HL-60 (cell line): ENCODE data around the gene DPPA2.

Experiments
- POLR2AphosphoS5 ChIP-seq: IDR thresholded peaks from 2 replicates; pipeline ENCODE4 v1.6.1; 2012; ENCODE audit warnings: low read depth
- TF ChIP-seq, protein P1 (sequence below): IDR thresholded peaks from one replicate; pipeline ENCODE4 v1.5.1; 2011; ENCODE audit warnings: low read length, control low read depth, inconsistent platforms; ENCODE audit not compliant: insufficient read depth

DNA sequence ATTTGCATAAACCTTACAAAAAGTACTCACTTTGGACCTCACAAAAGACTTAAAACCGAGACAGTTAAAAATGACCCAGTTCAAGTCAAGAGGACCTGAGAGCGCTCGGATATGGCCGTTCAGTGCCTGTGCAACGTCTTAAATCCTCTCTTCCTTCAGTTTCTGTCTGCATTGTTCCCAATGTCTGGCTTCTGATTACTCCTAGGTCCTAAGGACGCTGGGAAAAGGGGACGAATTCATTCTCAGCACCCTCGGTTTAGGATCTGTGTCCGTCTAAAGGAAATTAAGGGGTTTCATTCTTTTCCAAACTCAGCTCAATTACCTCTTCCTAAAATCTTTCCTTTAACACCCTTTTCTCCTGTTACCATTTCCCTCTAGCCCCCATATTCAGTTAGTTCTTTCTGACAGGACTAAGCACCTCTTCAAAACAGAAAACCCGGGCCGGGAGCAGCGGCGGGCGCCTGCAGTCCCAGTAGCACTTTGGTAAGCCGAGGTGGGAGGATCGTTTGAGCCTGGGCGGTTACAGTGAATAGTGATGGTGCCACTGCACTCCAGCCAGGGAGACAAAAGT is 20.1 kb upstream of the DPPA2 start:
- no peak for TF ChIP-seq POLR2AphosphoS5
- TF ChIP-seq, protein P1, sequence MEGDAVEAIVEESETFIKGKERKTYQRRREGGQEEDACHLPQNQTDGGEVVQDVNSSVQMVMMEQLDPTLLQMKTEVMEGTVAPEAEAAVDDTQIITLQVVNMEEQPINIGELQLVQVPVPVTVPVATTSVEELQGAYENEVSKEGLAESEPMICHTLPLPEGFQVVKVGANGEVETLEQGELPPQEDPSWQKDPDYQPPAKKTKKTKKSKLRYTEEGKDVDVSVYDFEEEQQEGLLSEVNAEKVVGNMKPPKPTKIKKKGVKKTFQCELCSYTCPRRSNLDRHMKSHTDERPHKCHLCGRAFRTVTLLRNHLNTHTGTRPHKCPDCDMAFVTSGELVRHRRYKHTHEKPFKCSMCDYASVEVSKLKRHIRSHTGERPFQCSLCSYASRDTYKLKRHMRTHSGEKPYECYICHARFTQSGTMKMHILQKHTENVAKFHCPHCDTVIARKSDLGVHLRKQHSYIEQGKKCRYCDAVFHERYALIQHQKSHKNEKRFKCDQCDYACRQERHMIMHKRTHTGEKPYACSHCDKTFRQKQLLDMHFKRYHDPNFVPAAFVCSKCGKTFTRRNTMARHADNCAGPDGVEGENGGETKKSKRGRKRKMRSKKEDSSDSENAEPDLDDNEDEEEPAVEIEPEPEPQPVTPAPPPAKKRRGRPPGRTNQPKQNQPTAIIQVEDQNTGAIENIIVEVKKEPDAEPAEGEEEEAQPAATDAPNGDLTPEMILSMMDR = no peak
